ENCODE results near the gene WDR27.
"Not testable (repeated sequence)": the region's sequence is repeated elsewhere in the genome, so short reads cannot be mapped to it uniquely, and the experiment has no call there.

Gene WDR27

GRCh38 chr6:169638915-169639314, 62.9 kb downstream of the WDR27 start:
- DNase-seq: no peak

- DNase-seq: no peak
These were observed 63.4 kb downstream of the WDR27 start for GRCh38 chr6:169638388-169638787.

GRCh38 chr6:169635345-169635744, 66.5 kb downstream of the WDR27 start:
- DNase-seq: no peak

GRCh38 chr6:169632841-169633240, 69.0 kb downstream of the WDR27 start:
- no peak for DNase-seq

- DNase-seq: no peak
These were observed 72.6 kb downstream of the WDR27 start for GRCh38 chr6:169629256-169629655.

GRCh38 chr6:169627736-169628607, 73.9 kb downstream of the WDR27 start:
- no peak for DNase-seq

DNA sequence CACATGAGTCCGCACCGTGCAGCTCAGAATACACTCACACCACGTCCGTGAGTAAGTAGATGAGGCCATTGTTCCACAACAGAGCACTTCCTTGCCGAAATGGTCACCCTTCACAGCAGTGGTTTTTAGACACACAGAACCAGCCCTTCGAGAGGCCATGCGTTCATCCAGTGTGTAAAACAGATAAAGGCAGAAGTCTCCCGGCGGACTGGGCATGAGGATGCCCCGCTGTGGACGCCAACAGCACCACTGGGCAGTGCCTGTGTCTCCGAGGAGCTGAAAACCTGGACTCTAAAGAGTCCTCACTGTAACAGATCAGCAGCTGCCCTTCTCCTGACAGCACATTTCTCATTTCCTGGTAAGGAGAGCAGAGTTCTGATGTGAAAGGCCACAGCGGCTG, 75.2 kb downstream of the WDR27 start:
- no peak for DNase-seq

DNA sequence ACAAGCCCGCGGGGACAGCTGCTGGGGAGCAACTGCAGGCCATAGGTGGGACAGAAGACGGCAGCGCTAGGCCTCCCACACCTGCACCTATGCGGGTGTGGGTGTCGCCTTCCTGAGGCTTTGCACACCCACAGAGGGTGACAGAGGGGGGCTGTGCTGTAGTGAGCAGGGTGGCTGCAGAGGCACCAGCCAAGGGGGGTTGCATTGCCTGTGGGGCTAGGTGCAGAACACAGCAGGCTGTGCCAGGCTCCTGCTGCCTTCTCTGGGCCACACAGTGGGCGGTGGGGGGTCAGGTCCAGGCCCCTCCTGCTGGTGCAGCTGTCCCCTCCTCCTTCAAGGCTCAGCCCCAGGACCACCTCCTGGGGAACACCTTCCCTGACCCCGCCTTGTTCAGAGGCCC, 75.7 kb downstream of the WDR27 start:
- no peak for DNase-seq

GRCh38 chr6:169625376-169625775, 76.5 kb downstream of the WDR27 start:
- DNase-seq: no peak

DNA sequence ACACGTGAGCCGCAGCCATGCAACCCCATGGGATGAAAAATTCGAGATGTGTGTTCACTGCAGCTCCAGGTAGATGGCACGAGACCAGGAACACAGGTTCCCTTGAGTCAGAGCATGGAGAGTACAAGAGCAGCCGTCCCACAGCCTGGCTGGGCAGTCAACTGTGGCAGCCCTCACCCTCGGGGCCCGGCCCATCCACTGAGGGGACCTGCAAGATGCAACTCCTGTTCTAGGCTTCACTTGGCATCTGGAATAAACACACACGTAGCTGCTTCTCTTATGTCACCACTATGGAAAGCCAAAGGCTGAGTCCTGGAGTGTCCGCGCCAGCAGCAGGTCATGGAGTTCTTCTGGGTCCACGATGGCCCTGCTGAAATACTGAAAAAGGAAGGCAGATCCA, 77.0 kb downstream of the WDR27 start:
- no peak for DNase-seq

DNA sequence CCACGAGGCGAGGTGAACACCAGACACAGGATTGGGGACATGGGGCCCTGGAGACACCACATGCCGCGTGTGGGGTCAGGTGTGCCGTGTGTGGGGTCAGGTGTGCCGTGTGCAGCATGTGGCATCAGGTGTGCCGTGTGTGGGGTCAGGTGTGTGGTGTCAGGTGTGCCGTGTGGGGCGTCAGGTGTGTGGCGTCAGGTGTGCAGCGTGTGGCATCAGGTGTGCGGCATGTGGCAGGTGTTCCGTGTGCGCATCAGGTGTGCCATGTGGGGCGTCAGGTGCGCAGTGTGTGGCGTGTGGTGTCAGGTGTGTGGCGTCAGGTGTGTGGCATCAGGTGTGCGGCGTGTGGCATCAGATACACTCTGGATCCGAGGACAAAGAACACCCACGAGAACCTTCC, 77.9 kb downstream of the WDR27 start:
- no peak for DNase-seq

- DNase-seq: no peak
These were observed 78.5 kb downstream of the WDR27 start for GRCh38 chr6:169623343-169623742.

DNA sequence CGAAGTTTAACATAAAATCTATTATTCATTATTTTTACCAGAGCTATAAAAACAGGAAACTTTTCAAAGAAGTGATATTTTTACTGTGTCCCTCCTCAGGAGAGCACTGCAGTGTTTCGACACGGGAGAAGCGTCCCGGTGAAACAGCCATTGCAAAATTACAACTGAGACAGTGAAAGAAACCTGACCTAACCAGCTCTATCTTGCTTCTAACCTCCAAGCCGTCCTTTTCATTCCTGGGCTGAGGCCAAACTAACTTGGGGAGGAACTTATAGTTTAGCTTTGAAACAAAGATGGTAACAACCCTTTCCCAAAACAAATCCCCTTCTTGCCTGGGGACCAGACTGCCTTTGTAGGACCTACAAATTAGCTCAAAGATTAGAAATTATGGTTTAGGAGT, 79.2 kb downstream of the WDR27 start:
- DNase-seq: no peak

DNA sequence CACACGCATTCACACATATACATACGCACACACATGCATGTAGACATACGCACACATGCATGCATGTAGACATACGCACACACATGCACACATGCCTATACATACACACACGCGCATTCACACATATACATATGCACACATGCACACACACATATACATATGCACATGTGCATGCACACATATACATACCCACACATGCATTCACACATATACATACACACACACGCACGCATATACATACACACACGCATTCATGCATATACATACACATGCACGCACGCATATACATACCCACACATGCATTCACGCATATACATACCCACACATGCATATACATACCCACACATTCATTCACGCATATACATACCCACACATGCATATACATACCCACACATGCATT, 80.5 kb downstream of the WDR27 start:
- DNase-seq: no peak

DNA sequence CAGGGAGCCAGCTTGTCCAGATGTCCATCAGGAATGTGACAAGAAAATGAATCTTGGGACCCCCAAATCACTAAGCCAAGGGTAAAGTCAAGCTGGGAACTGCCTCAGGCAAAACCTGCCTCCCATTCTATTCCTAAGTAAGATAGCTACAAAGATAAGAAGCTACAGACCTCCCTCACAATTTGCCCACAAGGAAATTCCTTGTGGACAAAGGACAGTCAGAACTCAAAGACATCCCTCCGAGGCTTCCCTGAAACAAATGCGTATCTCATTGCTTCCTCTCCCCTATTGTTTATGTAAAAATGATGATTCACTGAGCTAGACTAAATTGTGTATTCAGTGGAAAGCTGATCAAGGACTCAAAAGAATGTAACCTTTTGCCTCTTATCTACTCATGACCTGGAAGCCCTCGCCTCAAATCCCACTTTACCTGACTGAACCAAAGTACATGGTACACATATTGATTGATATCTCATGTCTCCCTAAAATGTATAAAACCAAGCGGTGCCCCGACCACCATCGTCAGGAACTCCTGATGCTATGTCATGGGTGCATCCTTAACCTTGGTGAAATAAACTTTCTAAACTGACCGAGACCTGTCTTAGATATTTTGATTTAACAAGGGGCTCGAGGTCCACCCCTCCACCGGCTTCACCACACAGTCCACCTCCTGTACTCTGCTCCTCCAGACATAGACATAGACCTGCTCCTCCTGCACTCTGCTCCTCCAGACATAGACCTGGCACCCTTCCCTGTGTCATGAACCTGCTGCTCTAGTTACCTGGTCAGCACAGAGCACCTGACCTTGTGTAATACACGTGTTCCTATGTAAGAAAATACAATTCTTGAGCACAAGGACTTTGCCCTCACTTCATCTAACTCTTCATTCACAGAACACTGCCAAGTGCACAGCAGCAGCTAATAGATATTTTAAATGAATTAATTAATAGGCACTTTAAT, 81.4 kb downstream of the WDR27 start:
- DNase-seq: no peak

DNA sequence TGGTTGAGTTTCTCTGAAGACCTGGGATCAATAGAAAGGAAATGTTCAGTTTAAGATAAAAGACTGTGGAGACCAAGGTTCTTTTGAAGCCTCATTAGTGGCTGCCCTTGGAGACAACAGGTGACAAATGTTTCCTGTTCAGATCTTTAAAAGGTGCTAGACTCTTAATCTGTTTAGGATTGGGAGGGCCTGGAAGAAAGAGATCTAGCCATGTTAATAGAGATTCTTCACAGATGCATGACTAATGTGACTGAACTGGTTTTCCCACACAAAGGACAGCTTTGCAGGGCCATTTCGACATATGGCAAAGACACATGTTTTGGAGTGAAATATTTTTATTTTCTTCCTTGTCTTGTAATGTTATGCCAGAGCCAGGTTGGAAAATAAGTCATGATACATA, 82.2 kb downstream of the WDR27 start:
- no peak for DNase-seq

- DNase-seq: no peak
These were observed 83.0 kb downstream of the WDR27 start for GRCh38 chr6:169618526-169619490.

DNA sequence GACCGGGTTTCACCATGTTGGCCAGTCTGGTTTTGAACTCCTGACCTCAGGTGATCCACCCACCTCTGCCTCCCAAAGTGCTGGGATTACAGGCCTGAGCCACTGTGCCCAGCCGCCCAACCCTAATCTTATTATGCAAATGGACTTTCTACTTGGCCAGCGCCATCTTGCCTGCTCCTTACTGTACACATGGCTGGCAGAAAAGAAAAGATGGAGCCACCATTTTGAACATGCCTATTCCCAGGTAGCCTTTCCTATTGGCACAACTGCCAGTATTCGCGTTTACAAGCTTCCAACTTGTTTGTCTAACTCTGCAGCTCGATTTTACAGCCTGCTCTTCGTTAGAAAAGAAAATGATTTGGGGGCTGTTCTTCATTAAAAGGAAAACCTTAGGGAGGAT, 84.3 kb downstream of the WDR27 start:
- DNase-seq: no peak

DNA sequence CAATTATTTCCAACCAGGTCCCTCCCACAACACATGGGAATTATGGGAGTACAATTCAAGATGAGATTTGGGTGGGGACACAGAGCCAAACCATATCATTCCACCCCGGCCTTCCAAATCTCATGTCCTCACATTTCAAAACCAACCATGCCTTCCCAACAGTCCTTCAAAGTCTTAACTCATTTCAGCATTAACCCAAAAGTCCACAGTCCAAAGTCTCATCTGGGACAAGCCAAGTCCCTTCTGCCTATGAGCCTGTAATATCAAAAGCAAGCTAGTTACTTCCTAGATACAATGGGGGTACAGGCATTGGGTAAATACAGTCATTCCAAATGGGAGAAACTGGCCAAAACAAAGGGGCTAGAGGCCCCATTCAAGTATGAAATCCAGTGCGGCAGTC, 93.2 kb downstream of the WDR27 start:
- not testable (repeated sequence) for DNase-seq

GRCh38 chr6:169604076-169604475, 97.8 kb downstream of the WDR27 start:
- no peak for DNase-seq

- DNase-seq: not testable (repeated sequence)
These were observed 100.7 kb downstream of the WDR27 start for GRCh38 chr6:169601129-169601528.

DNA sequence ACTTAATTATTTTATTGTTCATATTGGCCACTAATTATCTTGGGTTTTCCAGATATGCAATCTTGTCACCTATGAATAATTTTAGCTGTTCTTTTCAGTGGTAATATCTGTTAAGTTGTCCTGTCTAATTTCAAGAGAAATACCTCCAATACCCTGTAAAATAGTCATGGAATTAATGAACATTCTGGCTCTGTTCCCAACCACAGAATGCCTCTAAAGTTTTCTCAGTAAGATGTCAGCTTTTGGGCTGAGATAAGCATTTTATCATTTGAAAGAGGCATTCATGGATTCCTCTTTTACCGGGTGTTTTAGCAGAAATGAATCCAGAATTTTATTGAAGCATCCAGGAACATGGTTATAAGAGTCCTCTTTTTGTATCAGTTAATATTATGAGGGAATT, 109.3 kb downstream of the WDR27 start:
- DNase-seq: no peak

GRCh38 chr6:169591616-169592015, 110.2 kb downstream of the WDR27 start:
- DNase-seq: no peak
